Lung (tissue), 12 donors: Measurements from ENCODE around the gene MYH10. TPM values are rescaled to one million over a fixed set of nuclear protein-coding genes. Genes with fewer than 3 reads are reported as not detected.

Source experiments
- ATAC-seq: fragments of 200-7000 bp; cut with Tn5 transposase; one replicate; pipeline ENCODE4 v1.9.1; 2020; ENCODE audit warnings: moderate number of reproducible peaks; ENCODE audit not compliant: insufficient read depth, low FRiP score
- DNase-seq, 3 donors: peaks; one replicate each; pipeline ENCODE4 v3.0.0-alpha.2; 2013 to 2017
- H3K27ac ChIP-seq, 2 donors: one replicate each; pipeline ENCODE4 v1.5.1; 2013; ENCODE audit warnings: mild to moderate bottlenecking in 2 of 2, moderate library complexity in 2 of 2, control low read depth in 1 of 2, inconsistent platforms in 1 of 2, low read depth in 1 of 2, low read length in 1 of 2
- H3K27me3 ChIP-seq, 3 donors: one replicate each; pipeline ENCODE4 v1.5.1; 2013; ENCODE audit warnings: low read length in 2 of 3; ENCODE audit not compliant: control insufficient read depth in 3 of 3, insufficient read depth in 3 of 3
- H3K36me3 ChIP-seq, 4 donors: one replicate each; pipeline ENCODE4 v1.5.1; 2013; ENCODE audit warnings: low read length in 4 of 4, mild to moderate bottlenecking in 1 of 4, moderate library complexity in 1 of 4; ENCODE audit not compliant: control insufficient read depth in 4 of 4, insufficient read depth in 4 of 4
- H3K4me1 ChIP-seq, 5 donors: one replicate each; pipeline ENCODE4 v1.5.1; 2013; ENCODE audit warnings: low read length in 5 of 5, mild to moderate bottlenecking in 2 of 5, moderate library complexity in 1 of 5; ENCODE audit not compliant: control insufficient read depth in 5 of 5, insufficient read depth in 5 of 5
- H3K4me3 ChIP-seq: one replicate; pipeline ENCODE4 v1.5.1; 2013; ENCODE audit warnings: mild to moderate bottlenecking, control low read depth, moderate library complexity
- H3K9ac ChIP-seq, 2 donors: one replicate each; pipeline ENCODE4 v1.5.1; 2013; ENCODE audit warnings: low read length in 2 of 2, control low read depth in 1 of 2; ENCODE audit not compliant: insufficient read depth in 1 of 2
- H3K9me3 ChIP-seq, 4 donors: one replicate each; pipeline ENCODE4 v1.5.1; 2013; ENCODE audit warnings: low read length in 3 of 4, mild to moderate bottlenecking in 1 of 4, moderate library complexity in 1 of 4; ENCODE audit not compliant: control insufficient read depth in 4 of 4, insufficient read depth in 3 of 4
- CTCF ChIP-seq: IDR thresholded peaks from 2 replicates; pipeline ENCODE4 v1.5.1; 2012; ENCODE audit warnings: mild to moderate bottlenecking; ENCODE audit errors: control extremely low read depth, extremely low read depth
- WGBS, 2 donors: extraction: QIAGEN DNeasy Blood & Tissue Kit; methylation state at CpG; one replicate each; pipeline ENCODE4 v1.1.7; 2013; 5-methylcytosine and 5-hydroxymethylcytosine counted together
- polyA plus RNA-seq, 2 donors: library from polyadenylated mRNA; stranded (reverse); fragments of 200-250 nt; gene quantifications; one replicate each; pipeline ENCODE4 v1.2.1, GENCODE V29; 2013
- total RNA-seq, 2 donors: library from RNA; depleted of rRNA in 1 of 2; stranded (reverse); fragments of >200 nt in 1 of 2; gene quantifications; one replicate each; pipeline ENCODE4 v1.2.1, GENCODE V29; 2014 to 2021
- donor health status: control.
- donor health status: control.
- donor health status: Bipolar disorder and iron deficiency.
- donor health status: healthy.
- donor health status: DM: yes; HTN: yes; CAD: no.

The MYH10 gene
- total and polyA plus RNA-seq, 4 donors: 9.6 to 194 (median 44.7) TPM

GRCh38 chr17:8465759-8466158 lies 164.8 kb downstream of the MYH10 start:
- H3K9me3 ChIP-seq: no peaks in the 10 kb centered on the region
- DNase-seq (no peak), ATAC-seq (no peak)
- H3K27ac ChIP-seq: no peak overlapping the region
- TF ChIP-seq CTCF: no peak
- WGBS, 2 donors: 80 to 86% methylated on average over 12 of the region's 12 CpGs
- no peak overlapping the region for H3K9ac ChIP-seq
- H3K36me3 ChIP-seq: peaks cover 27 to 53% (median 33%) of the 10 kb centered on the region in 4 donors
- no peak overlapping the region for H3K4me3 ChIP-seq
- H3K4me1 ChIP-seq: peaks cover 0 to 17% (median 3%) of the 10 kb centered on the region in 5 donors
- no peaks in the 10 kb centered on the region for H3K27me3 ChIP-seq

GRCh38 chr17:8465356-8465755 lies 165.2 kb downstream of the MYH10 start:
- DNase-seq (no peak), ATAC-seq (no peak)
- Histone ChIP-seq H3K4me3 (no peak overlapping the region), H3K9me3 (no peaks in the 10 kb centered on the region), H3K9ac (no peak overlapping the region), H3K27me3 (no peaks in the 10 kb centered on the region), H3K4me1 (peaks cover 0 to 17% (median 3%) of the 10 kb centered on the region in 5 donors), H3K27ac (no peak overlapping the region), H3K36me3 (peaks cover 30 to 51% (median 35%) of the 10 kb centered on the region in 4 donors)
- WGBS, 2 donors: 69 to 76% methylated on average over 8 of the region's 8 CpGs
- TF ChIP-seq CTCF: no peak

- Histone ChIP-seq H3K4me1 (peaks cover 0 to 14% (median 1%) of the 10 kb centered on the region in 5 donors), H3K27ac (no peak overlapping the region), H3K4me3 (no peak overlapping the region), H3K9ac (no peak overlapping the region), H3K36me3 (peaks cover 32 to 53% (median 39%) of the 10 kb centered on the region in 4 donors), H3K27me3 (no peaks in the 10 kb centered on the region), H3K9me3 (no peaks in the 10 kb centered on the region)
- DNase-seq (no peak), ATAC-seq (no peak)
- no peak for TF ChIP-seq CTCF
- 56 to 69% methylated on average over 4 of the region's 4 CpGs for WGBS, 2 donors
These were observed 165.6 kb downstream of the MYH10 start for GRCh38 chr17:8464941-8465340.

- Histone ChIP-seq H3K9ac (no peak overlapping the region), H3K9me3 (no peaks in the 10 kb centered on the region), H3K4me3 (no peak overlapping the region), H3K27ac (no peak overlapping the region), H3K4me1 (peaks cover 0 to 12% (median 0%) of the 10 kb centered on the region in 5 donors), H3K36me3 (peaks cover 37 to 57% (median 45%) of the 10 kb centered on the region in 4 donors), H3K27me3 (no peaks in the 10 kb centered on the region)
- TF ChIP-seq CTCF: no peak
- DNase-seq (no peak), ATAC-seq (no peak)
- 69 to 72% methylated on average over 5 of the region's 5 CpGs for WGBS, 2 donors
These were observed 167.4 kb downstream of the MYH10 start for GRCh38 chr17:8463099-8463498.
